Endothelial cell (in vitro differentiated cells): ENCODE data around the gene DGLUCY. TPM values are rescaled to one million over a fixed set of nuclear protein-coding genes. Genes with fewer than 3 reads are reported as not detected.

Experiments used
- DNase-seq: peaks from one replicate; pipeline ENCODE4 v3.0.0; 2021; ENCODE audit warnings: low spot score
- H3K27ac Mint-ChIP-seq: one replicate; pipeline ENCODE4 v1.8.0; 2021; ENCODE audit warnings: mixed read lengths, inconsistent platforms; ENCODE audit not compliant: unreplicated experiment
- H3K27me3 Mint-ChIP-seq: one replicate; pipeline ENCODE4 v1.8.0; 2021; ENCODE audit warnings: mild to moderate bottlenecking, moderate library complexity, mixed read lengths, inconsistent platforms; ENCODE audit not compliant: unreplicated experiment
- H3K36me3 Mint-ChIP-seq: one replicate; pipeline ENCODE4 v1.8.0; 2021; ENCODE audit warnings: mild to moderate bottlenecking, low read depth, mixed read lengths, inconsistent platforms; ENCODE audit not compliant: unreplicated experiment
- H3K4me1 Mint-ChIP-seq: one replicate; pipeline ENCODE4 v1.8.0; 2021; ENCODE audit warnings: mild to moderate bottlenecking, mixed read lengths, inconsistent platforms; ENCODE audit not compliant: unreplicated experiment
- H3K4me3 Mint-ChIP-seq: one replicate; pipeline ENCODE4 v1.8.0; 2021; ENCODE audit warnings: mild to moderate bottlenecking, mixed read lengths, inconsistent platforms; ENCODE audit not compliant: unreplicated experiment
- H3K9me3 Mint-ChIP-seq: one replicate; pipeline ENCODE4 v1.8.0; 2021; ENCODE audit warnings: mixed read lengths, inconsistent platforms; ENCODE audit not compliant: unreplicated experiment
- CTCF ChIP-seq: fragments of 200-600 bp; sonication (generic); IDR thresholded peaks from one replicate; pipeline ENCODE4 v1.5.0; 2021; ENCODE audit warnings: antibody characterized with exemption; ENCODE audit not compliant: unreplicated experiment
- total RNA-seq: library from RNA; stranded (reverse); fragmentation: NEBNext Ultra II Directional; extraction: Animal tissue kit (Norgen Biotek cat#: 25700); gene quantifications from one replicate; pipeline ENCODE4 v1.2.1, GENCODE V29; 2021; ENCODE audit not compliant: unreplicated experiment

Gene DGLUCY
- total RNA-seq, 1 donor from 2014 or later, result 65.1 TPM

GRCh38 chr14:91167380-91167770 is 53.5 kb downstream of the DGLUCY start:
- H3K27me3 Mint-ChIP-seq, result peaks cover 6% of the 10 kb centered on the region
- no peak for TF ChIP-seq CTCF
- no peaks in the 10 kb centered on the region for H3K4me1 Mint-ChIP-seq
- H3K27ac Mint-ChIP-seq, result no peak overlapping the region
- no peaks in the 10 kb centered on the region for H3K9me3 Mint-ChIP-seq
- no peak for DNase-seq
- peaks cover 29% of the 10 kb centered on the region for H3K36me3 Mint-ChIP-seq
- H3K4me3 Mint-ChIP-seq, result no peak overlapping the region

DNA sequence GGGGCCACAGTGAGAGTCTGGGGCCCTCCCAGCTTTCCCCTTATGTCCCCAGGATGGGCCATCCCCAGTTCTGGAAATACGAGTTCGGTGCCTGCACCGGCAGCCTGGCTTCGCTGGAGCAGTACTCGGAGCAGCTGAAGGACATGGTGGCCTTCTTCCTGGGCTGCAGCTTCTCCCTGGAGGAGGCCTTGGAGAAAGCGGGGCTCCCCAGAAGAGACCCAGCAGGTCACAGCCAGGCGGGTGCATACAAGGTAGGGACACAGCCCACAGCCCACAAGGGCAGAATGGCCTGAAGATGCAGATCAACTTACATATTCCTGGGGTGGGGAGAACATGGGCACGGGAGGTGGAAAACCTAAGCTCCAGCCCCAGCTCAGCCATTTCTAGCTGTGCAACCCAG is 56.1 kb downstream of the DGLUCY start:
- no peak for TF ChIP-seq CTCF
- Mint-ChIP-seq H3K4me1 (peaks cover 5% of the 10 kb centered on the region), H3K27ac (no peak overlapping the region), H3K27me3 (peaks cover 6% of the 10 kb centered on the region), H3K9me3 (no peaks in the 10 kb centered on the region), H3K4me3 (no peak overlapping the region), H3K36me3 (peaks cover 27% of the 10 kb centered on the region)
- no peak for DNase-seq

DNA sequence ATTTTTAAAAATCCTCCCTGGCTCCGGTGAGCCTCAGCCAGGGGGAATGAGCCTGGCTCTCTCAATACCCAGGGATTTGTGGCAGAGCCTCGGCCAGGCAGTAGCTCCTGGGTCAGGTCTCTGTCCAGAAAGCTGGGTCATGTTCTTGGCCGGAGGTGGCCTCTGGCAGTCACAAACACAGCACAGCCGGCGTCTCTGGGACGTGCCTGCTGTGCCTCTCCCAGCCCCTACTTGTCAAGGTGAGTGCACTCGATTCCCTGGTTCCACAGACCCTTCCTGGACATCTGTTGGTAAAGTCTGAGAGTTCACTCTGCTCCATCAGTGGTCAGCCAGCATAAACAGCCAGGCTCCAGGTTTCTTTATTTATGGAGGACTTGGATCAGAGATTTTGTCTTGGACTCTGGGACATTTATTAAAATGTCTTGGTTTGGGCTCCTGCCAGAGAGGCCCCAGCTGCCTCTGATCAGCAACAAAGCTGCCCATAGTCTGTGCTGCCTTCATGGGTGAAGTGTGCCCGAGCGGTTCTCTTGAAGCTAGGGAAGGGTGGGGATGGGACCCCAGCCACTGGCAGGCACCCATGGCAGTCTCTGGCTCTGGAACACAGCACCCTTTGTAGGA is 56.7 kb downstream of the DGLUCY start:
- TF ChIP-seq CTCF, result no peak
- DNase-seq, result no peak
- no peak overlapping the region for H3K27ac Mint-ChIP-seq
- H3K36me3 Mint-ChIP-seq, result peaks cover 21% of the 10 kb centered on the region
- no peaks in the 10 kb centered on the region for H3K9me3 Mint-ChIP-seq
- peaks cover 5% of the 10 kb centered on the region for H3K27me3 Mint-ChIP-seq
- peaks cover 5% of the 10 kb centered on the region for H3K4me1 Mint-ChIP-seq
- H3K4me3 Mint-ChIP-seq, result no peak overlapping the region

DNA sequence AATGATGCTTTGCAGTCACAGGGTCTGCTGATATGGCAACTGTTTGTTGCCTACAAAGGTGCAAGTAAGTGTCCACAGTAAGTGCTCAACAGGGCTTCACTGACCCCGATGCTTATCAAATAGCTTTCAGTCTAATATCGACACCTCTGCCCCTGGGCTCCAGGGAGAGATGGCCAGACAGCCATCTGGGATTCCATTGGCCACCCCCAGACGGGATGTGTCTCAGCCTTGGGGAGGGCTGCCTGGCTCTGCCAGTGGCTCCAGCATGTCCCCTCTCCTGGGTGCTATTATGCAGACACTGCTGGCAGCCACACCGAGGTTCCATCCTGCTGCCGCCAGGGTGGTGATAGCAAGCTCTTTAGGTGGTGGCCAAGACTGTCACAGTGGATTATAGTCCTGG is 57.4 kb downstream of the DGLUCY start:
- Mint-ChIP-seq H3K27ac (no peak overlapping the region), H3K4me1 (peaks cover 5% of the 10 kb centered on the region), H3K36me3 (peaks cover 17% of the 10 kb centered on the region), H3K4me3 (no peak overlapping the region), H3K9me3 (no peaks in the 10 kb centered on the region), H3K27me3 (peaks cover 5% of the 10 kb centered on the region)
- no peak for DNase-seq
- no peak for TF ChIP-seq CTCF

DNA sequence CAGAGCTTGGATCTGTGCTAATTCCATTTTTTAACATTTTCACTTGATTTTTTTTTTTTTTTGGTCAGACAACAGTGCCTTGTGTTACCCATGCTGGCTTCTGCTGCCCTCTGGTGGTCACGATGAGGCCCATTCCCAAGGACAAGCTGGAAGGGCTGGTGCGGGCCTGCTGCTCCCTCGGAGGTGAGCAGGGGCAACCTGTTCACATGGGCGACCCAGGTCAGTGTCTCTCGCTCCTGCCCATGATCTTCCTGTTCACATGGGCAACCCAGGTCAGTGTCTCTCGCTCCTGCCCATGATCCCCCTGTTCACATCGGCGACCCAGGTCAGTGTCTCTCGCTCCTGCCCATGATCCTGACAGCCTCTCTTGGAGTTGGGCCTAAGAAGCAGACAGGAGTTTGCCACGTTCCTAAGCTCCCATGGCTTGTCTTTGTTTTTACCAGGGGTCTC is 59.4 kb downstream of the DGLUCY start:
- peak; percentile 84 for TF ChIP-seq CTCF
- Mint-ChIP-seq H3K36me3 (peaks cover 10% of the 10 kb centered on the region), H3K4me3 (no peak overlapping the region), H3K4me1 (peaks cover 8% of the 10 kb centered on the region), H3K27me3 (peaks cover 4% of the 10 kb centered on the region), H3K9me3 (no peaks in the 10 kb centered on the region), H3K27ac (no peak overlapping the region)
- DNase-seq, result peak; percentile 81
